Brain microvascular endothelial cell (primary cell): ENCODE results near the gene ARID5B.

Experiments
- DNase-seq: peaks from one replicate; pipeline ENCODE4 v3.0.0-alpha.2; 2020
- H3K27ac ChIP-seq: fragments of 250-450 bp; sonication (Bioruptor Pico); 2 replicates; pipeline ENCODE4 v1.5.1; 2020; ENCODE audit warnings: mild to moderate bottlenecking, moderate library complexity
- H3K27me3 ChIP-seq: fragments of 250-450 bp; sonication (Bioruptor Pico); replicated peaks from 2 replicates; pipeline ENCODE4 v1.5.1; 2020; ENCODE audit warnings: mild to moderate bottlenecking
- H3K36me3 ChIP-seq: fragments of 250-450 bp; sonication (Bioruptor Pico); replicated peaks from 2 replicates; pipeline ENCODE4 v1.5.1; 2020; ENCODE audit warnings: mild to moderate bottlenecking
- H3K4me3 ChIP-seq: 2 replicates; pipeline ENCODE4 v1.5.1; 2011; ENCODE audit warnings: low read depth, mild to moderate bottlenecking, control low read depth, low read length, moderate library complexity
- in situ Hi-C: cut with HindIII; loops from 2 replicates; pipeline ENCODE4 v1.10.0; 2017; ENCODE audit warnings: low sequenced_read_pairs, low pct_ligation_motif_present
- TF ChIP-seq, protein P1 (sequence below): IDR thresholded peaks from 2 replicates; pipeline ENCODE4 v1.5.1; 2011; ENCODE audit warnings: low read depth, mild to moderate bottlenecking, moderate library complexity, low read length, control low read depth, inconsistent platforms; ENCODE audit errors: missing control alignments

The ARID5B gene

DNA sequence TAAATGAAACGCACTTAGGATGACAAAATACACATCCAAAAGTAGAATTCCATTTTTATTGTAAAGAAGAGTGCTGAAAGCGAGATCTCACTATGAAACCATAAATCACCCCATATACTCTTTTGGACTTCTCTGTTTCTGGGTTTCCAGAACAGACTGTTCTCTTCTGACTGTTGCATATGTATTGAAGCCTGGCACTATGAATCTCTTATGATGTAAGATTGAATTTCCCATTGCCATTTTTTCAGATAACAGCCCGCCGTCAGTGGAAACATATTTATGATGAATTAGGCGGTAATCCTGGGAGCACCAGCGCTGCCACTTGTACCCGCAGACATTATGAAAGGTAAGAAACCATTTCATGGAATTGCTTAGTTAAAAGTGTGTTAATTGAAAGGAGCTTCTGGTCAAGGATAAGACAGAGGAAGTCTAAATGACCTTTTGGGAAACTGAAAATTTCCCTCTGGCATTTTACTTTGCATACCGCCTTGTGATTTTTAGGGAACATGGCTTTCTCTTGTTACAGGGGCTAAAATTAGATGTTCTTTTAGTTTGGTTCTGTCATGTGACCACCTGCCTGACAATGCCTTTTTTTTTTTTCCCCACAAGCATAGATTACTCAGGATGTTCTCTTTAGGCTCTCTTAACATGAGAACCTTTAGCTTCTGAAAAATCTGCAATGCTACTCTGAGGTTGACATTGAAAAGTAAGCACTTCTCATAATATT lies 168.1 kb downstream of the ARID5B start:
- no peak for DNase-seq
- in situ Hi-C loops: no loop called here
- Histone ChIP-seq H3K27me3 (no peaks in the 10 kb centered on the region), H3K27ac (no peak overlapping the region), H3K36me3 (peaks cover 52% of the 10 kb centered on the region), H3K4me3 (no peak overlapping the region)
- TF ChIP-seq, protein P1, sequence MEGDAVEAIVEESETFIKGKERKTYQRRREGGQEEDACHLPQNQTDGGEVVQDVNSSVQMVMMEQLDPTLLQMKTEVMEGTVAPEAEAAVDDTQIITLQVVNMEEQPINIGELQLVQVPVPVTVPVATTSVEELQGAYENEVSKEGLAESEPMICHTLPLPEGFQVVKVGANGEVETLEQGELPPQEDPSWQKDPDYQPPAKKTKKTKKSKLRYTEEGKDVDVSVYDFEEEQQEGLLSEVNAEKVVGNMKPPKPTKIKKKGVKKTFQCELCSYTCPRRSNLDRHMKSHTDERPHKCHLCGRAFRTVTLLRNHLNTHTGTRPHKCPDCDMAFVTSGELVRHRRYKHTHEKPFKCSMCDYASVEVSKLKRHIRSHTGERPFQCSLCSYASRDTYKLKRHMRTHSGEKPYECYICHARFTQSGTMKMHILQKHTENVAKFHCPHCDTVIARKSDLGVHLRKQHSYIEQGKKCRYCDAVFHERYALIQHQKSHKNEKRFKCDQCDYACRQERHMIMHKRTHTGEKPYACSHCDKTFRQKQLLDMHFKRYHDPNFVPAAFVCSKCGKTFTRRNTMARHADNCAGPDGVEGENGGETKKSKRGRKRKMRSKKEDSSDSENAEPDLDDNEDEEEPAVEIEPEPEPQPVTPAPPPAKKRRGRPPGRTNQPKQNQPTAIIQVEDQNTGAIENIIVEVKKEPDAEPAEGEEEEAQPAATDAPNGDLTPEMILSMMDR: no peak

DNA sequence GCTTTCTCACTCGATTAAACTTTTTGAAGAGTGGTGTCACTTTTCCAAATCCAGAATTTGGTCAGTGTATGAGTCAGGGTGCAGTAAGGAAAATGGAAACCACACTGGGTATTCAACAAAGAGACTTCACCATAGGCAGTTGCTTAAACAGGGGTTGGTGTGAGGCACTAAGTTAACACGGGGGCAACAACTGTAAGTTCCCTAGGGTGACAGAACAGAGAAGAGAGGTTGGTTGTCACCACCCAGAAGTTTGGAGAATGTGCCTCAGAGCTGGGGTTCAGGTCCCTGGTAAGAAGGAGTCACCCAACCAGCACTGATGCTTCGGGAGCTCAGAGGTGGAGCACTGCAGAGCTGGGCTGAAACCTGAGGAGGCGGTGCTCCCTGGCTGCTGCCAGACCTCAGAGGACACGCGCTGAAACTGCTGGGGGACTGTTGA lies 170.4 kb downstream of the ARID5B start:
- Histone ChIP-seq H3K27ac (no peak overlapping the region), H3K27me3 (no peaks in the 10 kb centered on the region), H3K4me3 (no peak overlapping the region), H3K36me3 (peaks cover 49% of the 10 kb centered on the region)
- no peak for DNase-seq
- in situ Hi-C loops: no loop called here
- TF ChIP-seq, protein P1: no peak

DNA sequence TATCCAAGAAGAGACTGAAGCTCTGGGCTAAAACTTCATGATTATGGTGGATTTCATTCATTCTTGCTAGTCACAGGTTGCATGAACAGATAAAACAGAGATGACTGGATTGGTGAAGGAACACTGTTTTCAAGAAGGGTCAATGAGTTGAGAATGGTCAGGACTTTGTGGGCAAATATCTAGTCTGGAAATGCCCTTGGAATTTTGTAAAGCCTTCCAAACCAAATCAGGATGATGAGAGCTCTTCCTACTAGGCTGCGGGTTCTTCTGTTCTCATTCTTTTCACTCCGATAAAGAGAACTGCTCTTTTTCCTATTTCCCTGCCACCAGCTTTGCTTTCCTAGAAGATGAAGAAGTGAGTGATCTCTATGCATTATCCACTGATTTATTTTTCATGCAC lies 171.4 kb downstream of the ARID5B start:
- DNase-seq: no peak
- H3K36me3 ChIP-seq: peaks cover 41% of the 10 kb centered on the region
- no peaks in the 10 kb centered on the region for H3K27me3 ChIP-seq
- H3K4me3 ChIP-seq: no peak overlapping the region
- TF ChIP-seq, protein P1: no peak
- in situ Hi-C loops: no loop called here
- H3K27ac ChIP-seq: no peak overlapping the region

DNA sequence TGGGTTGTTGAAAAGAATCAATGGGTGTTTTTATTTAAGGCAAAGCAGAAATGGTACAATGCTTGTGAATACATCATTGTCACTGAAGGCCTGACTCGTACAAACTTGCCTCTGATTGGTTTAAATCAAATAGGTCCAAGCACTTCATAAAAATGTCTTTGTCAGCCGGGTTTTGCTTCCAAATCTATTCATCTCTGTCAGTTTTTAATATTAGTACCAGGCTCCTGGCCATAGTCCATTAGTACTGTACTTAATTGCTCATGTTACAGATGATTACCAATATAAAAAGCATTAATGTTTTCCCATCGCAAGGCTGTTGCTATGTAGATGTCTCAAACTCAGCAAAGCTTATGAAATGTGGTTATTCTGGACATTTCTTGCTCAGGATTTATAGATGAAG lies 171.9 kb downstream of the ARID5B start:
- H3K36me3 ChIP-seq: peaks cover 41% of the 10 kb centered on the region
- no peaks in the 10 kb centered on the region for H3K27me3 ChIP-seq
- H3K4me3 ChIP-seq: no peak overlapping the region
- H3K27ac ChIP-seq: no peak overlapping the region
- DNase-seq: no peak
- TF ChIP-seq, protein P1: no peak
- in situ Hi-C loops: no loop called here

DNA sequence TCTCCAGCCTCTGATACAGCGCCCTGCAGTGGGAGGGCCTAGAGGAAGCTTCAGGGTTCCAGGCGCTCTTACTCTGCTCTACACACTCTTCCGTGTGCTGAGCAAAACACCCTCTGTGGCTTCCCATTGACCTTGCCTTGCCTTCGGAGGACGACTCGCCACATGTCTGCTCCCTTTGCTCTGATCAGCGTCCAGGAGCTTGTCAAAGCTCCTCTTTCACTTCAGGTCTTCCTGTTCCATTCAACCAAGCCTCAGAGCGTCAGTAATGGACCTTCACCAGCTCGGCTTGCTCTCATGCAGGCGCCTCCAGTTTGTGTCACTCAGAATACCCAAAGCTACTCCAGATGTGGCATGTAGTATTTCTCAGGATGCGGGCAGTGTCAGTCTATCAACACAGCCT lies 173.9 kb downstream of the ARID5B start:
- no peak for DNase-seq
- in situ Hi-C loops: loop anchor here (25.0 kb wide), 1 partner anchor 162 kb away; no protein-coding TSS in a partner anchor
- Histone ChIP-seq H3K27me3 (no peaks in the 10 kb centered on the region), H3K4me3 (no peak overlapping the region), H3K27ac (no peak overlapping the region), H3K36me3 (peaks cover 34% of the 10 kb centered on the region)
- TF ChIP-seq, protein P1: no peak

DNA sequence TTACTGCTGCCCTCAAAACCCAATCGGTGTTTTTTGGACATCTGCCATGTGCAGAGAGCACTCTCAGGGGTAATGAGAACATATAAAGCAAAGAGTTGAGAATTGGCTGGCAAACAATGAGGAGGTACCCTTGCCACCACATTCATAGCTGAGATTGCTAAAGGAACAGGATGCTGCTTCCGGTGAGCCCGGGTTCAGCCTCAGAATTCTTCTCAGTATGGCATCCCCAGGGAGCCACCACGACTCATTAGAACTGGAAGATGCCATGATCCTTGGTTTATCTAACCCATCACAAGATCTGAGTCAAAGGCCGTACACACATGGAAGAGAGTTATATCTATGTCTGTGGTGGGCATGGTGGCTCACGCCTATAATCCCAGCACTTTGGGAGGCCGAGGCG lies 174.4 kb downstream of the ARID5B start:
- in situ Hi-C loops: loop anchor here (25.0 kb wide), 1 partner anchor 161 kb away; no protein-coding TSS in a partner anchor
- no peak for DNase-seq
- TF ChIP-seq, protein P1: no peak
- H3K36me3 ChIP-seq: peaks cover 34% of the 10 kb centered on the region
- H3K27ac ChIP-seq: no peak overlapping the region
- H3K27me3 ChIP-seq: no peaks in the 10 kb centered on the region
- no peak overlapping the region for H3K4me3 ChIP-seq
